Measurements from ENCODE around the gene AREL1. TPM values are rescaled to one million over a fixed set of nuclear protein-coding genes. Genes with fewer than 3 reads are reported as not detected.
A peak's percentile ranks its signal among the peaks of the same experiment; 100 is the strongest.

Gene AREL1
- polyA plus RNA-seq, 1 donor from 2014 or later = 15.6 TPM

DNA sequence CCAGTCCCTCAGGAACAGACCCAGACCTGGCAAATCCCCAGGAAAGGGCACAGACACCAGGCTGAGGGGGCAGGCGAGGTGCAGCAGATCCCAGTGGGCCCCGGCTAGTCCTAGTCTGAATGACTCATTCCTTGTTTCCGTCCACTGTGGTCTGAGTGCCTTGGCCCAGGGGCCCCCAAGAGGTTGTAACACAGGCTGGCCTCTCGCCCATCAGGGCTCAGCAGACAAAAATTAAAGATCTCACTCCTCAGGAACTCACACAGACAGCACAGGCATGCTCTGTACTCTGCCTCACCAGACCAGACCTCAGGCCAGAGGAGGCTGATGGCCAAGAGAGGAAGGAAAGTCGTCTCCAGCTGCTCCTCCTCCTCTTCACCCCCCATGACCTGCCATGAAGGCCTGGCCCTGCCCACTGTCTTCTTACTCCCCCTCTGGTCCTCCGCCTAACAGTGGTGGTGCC, 93.2 kb downstream of the AREL1 start:
- peaks cover 22 to 33% (median 31%) of the 10 kb centered on the region in 3 donors for H3K4me1 Mint-ChIP-seq
- H3K4me3 Mint-ChIP-seq = peak overlapping the region in 1 of 4 donors; percentile 19

DNA sequence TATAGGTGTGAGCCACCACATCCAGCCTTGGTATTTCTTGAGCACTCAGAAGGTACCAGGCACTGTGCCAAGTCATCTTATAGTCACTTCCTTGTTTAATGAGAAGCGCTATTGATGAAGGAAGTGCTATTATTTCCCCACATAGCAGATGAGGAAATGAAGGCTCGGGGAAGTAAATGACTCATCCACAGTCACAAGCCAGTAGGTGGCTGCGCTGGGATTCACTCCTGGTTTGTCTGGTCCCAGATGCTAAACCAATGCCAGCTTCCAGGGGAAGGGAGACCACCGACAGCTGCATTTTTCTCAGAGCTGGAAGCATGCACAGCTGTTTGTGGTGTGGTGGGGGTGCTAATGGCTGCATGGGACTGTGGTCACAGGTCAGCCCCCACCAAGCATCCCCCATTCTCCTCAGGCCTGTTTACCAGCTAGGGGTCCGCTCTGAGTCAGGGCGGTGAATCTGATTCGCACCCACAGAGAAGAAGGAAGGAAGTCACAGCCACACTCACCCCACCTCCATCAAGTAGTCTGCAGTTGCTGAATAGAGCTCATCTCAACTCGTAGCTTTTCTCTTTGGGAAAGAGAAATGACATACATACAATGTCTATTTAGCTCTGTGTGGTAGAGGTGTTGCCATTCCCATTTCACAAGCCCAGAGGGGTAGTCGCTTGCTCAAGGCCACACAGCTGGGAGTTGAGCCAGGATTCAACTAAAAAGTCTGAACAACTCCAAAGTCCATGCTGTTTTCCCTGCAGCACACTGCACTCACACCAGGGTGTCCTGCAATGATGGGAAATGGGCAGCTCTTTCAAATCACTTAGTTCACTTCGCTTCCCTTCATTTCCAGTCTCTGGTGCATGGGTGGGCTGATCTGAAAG, 94.6 kb downstream of the AREL1 start:
- H3K9me3 Mint-ChIP-seq = no peaks in the 10 kb centered on the region

More for the DNA sequence above, 93.2 kb downstream of the AREL1 start:
- H3K36me3 Mint-ChIP-seq = peaks cover 4% of the 10 kb centered on the region
- no peaks in the 10 kb centered on the region for H3K9me3 Mint-ChIP-seq
- no peak overlapping the region for H3K27ac Mint-ChIP-seq
- H3K27me3 Mint-ChIP-seq = peaks cover 3% of the 10 kb centered on the region

DNA sequence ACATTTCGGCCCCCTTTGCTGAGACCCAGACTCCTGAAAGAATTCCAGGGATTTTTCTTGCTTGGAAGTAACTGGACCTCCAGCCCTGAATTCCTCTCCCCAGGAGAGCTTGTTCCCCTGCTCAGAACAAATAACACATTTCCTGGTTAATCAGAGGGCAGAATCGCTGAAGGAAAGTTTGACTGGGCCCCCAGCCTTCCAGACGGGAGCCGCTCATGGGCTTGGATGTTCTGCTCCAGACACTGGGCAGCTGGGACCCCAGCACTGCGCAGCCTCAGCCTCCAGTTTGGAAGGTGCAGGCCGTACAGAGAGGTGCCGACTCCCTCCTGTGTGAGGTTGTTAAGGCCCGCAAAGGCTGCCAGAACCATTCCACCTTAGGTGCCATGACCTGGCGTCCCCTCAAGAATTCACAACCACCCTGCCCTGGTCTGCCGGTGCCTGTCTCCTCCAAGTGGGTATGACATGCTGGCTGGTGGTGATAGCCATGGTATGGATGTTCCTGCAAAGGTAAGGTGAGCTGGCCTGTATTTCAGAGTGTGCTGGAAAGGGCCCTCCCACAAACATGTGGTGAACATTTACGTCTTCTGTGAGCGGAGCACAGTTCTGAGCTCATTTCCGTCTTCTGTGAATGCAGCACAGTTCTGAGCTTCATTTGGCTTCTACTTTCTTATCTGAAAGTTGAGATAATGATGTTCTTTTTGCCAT, 95.7 kb downstream of the AREL1 start:
- Mint-ChIP-seq H3K9me3 (no peaks in the 10 kb centered on the region), H3K36me3 (peaks cover 2% of the 10 kb centered on the region), H3K4me1 (peaks cover 30 to 41% (median 38%) of the 10 kb centered on the region in 3 donors), H3K27ac (no peak overlapping the region), H3K27me3 (peaks cover 9% of the 10 kb centered on the region), H3K4me3 (peak overlapping the region in 1 of 4 donors; percentile 52)

More for the DNA sequence above, 94.6 kb downstream of the AREL1 start:
- peak overlapping the region; percentile 49 to 95 (median 69) for H3K27ac Mint-ChIP-seq
- H3K4me3 Mint-ChIP-seq = peak overlapping the region; percentile 65 to 91 (median 78)
- H3K36me3 Mint-ChIP-seq = peaks cover 4% of the 10 kb centered on the region
- peaks cover 31 to 41% (median 38%) of the 10 kb centered on the region in 3 donors for H3K4me1 Mint-ChIP-seq
- peaks cover 11% of the 10 kb centered on the region for H3K27me3 Mint-ChIP-seq

DNA sequence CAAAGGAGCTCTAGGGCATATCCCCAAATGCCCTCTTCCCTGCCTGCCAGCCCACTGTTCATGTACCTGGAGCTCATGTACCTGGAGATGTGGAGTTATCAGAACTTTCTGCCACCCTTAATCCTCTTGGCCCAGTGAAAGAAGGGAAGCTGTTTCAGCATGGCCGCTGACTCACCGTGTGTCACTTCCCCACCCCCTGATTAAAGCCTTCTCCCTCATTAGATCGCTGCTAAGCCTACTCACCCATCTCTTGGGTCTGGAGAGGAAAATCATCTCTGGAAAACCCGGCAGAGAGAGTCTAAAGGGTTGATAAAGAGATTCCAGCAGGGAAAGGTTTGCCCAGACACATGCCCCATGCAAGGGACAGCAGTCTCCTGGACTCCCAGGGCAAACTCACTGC, 96.4 kb downstream of the AREL1 start:
- H3K4me1 Mint-ChIP-seq = peaks cover 30 to 41% (median 38%) of the 10 kb centered on the region in 3 donors
- no peaks in the 10 kb centered on the region for H3K9me3 Mint-ChIP-seq
- peaks cover 9% of the 10 kb centered on the region for H3K27me3 Mint-ChIP-seq
- H3K27ac Mint-ChIP-seq = no peak overlapping the region
- H3K4me3 Mint-ChIP-seq = peak overlapping the region in 2 of 4 donors; percentile 13 to 52
- H3K36me3 Mint-ChIP-seq = peaks cover 2% of the 10 kb centered on the region

DNA sequence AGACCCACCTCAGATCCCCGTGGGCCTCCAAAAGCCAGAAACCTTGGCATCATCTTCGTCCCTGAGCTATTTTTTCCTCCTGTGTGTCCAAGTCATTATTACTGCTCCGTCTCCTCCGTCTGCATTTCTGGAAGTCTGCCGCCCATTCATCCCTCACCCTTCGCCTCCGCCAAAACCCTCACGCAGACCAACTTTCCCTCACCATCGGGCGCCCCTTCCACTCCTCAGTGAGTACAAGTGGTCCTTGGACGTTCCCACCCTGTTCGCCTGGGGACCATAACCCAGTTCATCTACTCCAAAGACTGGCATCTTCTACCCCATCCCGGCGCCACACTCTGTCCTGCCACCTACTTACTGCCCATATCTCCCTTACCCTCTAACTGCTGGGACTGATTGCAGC, 97.1 kb downstream of the AREL1 start:
- H3K4me1 Mint-ChIP-seq = peaks cover 30 to 41% (median 38%) of the 10 kb centered on the region in 3 donors
- H3K9me3 Mint-ChIP-seq = no peaks in the 10 kb centered on the region
- peaks cover 9% of the 10 kb centered on the region for H3K27me3 Mint-ChIP-seq
- H3K27ac Mint-ChIP-seq = peak overlapping the region in 1 of 3 donors; percentile 15
- peak overlapping the region in 1 of 4 donors; percentile 19 for H3K4me3 Mint-ChIP-seq
- H3K36me3 Mint-ChIP-seq = peaks cover 2% of the 10 kb centered on the region

GRCh38 chr14:74614508-74615495, 98.1 kb downstream of the AREL1 start:
- Mint-ChIP-seq H3K27me3 (peaks cover 9% of the 10 kb centered on the region), H3K9me3 (no peaks in the 10 kb centered on the region), H3K4me3 (peak overlapping the region; percentile 33 to 90 (median 52)), H3K4me1 (peaks cover 30 to 41% (median 39%) of the 10 kb centered on the region in 3 donors), H3K27ac (peak overlapping the region in 2 of 3 donors; percentile 49 to 88), H3K36me3 (no peaks in the 10 kb centered on the region)

- H3K27ac Mint-ChIP-seq = peak overlapping the region in 2 of 3 donors; percentile 49 to 88
- no peaks in the 10 kb centered on the region for H3K36me3 Mint-ChIP-seq
- peaks cover 9% of the 10 kb centered on the region for H3K27me3 Mint-ChIP-seq
- H3K4me3 Mint-ChIP-seq = peak overlapping the region; percentile 50 to 73 (median 64)
- H3K9me3 Mint-ChIP-seq = no peaks in the 10 kb centered on the region
- H3K4me1 Mint-ChIP-seq = peaks cover 30 to 39% (median 37%) of the 10 kb centered on the region in 3 donors
Measured at GRCh38 chr14:74613211-74613914, 99.5 kb downstream of the AREL1 start.

GRCh38 chr14:74612350-74613021, 100.4 kb downstream of the AREL1 start:
- H3K9me3 Mint-ChIP-seq = no peaks in the 10 kb centered on the region
- peaks cover 22 to 31% (median 30%) of the 10 kb centered on the region in 3 donors for H3K4me1 Mint-ChIP-seq
- H3K27ac Mint-ChIP-seq = no peak overlapping the region
- H3K27me3 Mint-ChIP-seq = peaks cover 9% of the 10 kb centered on the region
- no peaks in the 10 kb centered on the region for H3K36me3 Mint-ChIP-seq
- peak overlapping the region; percentile 17 to 89 (median 80) for H3K4me3 Mint-ChIP-seq

- Mint-ChIP-seq H3K27ac (no peak within 1 kb of the TSS), H3K4me1 (peaks cover 21 to 30% (median 28%) of the 10 kb centered on the region in 3 donors)
Measured at GRCh38 chr14:74611650-74612349, 101.1 kb downstream of the AREL1 start, which contains the start of gene LTBP2. LTBP2 (minus strand) TSS chr14:74612237; CDS start chr14:74611944, 293 bp downstream.

More at GRCh38 chr14:74611650-74612349, 101.1 kb downstream of the AREL1 start, which contains the start of gene LTBP2:
- H3K4me3 Mint-ChIP-seq = peak within 1 kb of the TSS; percentile 72 to 89 (median 84)
- peaks cover 9% of the 10 kb centered on the region for H3K27me3 Mint-ChIP-seq
- H3K9me3 Mint-ChIP-seq = no peaks in the 10 kb centered on the region
- no peaks in the 10 kb centered on the region for H3K36me3 Mint-ChIP-seq

Other genes starting within 250 kb of the AREL1 start
- 148 TPM for gene NPC2, start 219.8 kb downstream of the AREL1 start, polyA plus RNA-seq
- 71.8 TPM for gene ISCA2, start 219.3 kb downstream of the AREL1 start, polyA plus RNA-seq
- gene LTBP2, start 100.8 kb downstream of the AREL1 start, polyA plus RNA-seq = 0.03 TPM
- gene FCF1, start 64 bp upstream of the AREL1 start, polyA plus RNA-seq = 26.6 TPM
- gene YLPM1, start 50.2 kb upstream of the AREL1 start, polyA plus RNA-seq = 15.6 TPM
- not detected for gene PROX2, start 163.1 kb upstream of the AREL1 start, polyA plus RNA-seq
- gene DLST, start 168.8 kb upstream of the AREL1 start, polyA plus RNA-seq = 10.3 TPM
- 1.4 TPM for gene RPS6KL1, start 210.2 kb upstream of the AREL1 start, polyA plus RNA-seq
- gene PGF, start 242.5 kb upstream of the AREL1 start, polyA plus RNA-seq = not detected